GM21717 (cell line): ENCODE measurements around the gene TMPRSS11D.
A peak's percentile ranks its signal among the peaks of the same experiment; 100 is the strongest.

Experiments used
- ATAC-seq: cut with Tn5 transposase; IDR thresholded peaks from one replicate; pipeline ENCODE4 v1.9.1; 2021; ENCODE audit warnings: mild to moderate bottlenecking, moderate library complexity; ENCODE audit not compliant: unreplicated experiment

TMPRSS11D gene

GRCh38 chr4:67891645-67892044 lies 7.8 kb upstream of the TMPRSS11D start:
- ATAC-seq: no peak

- no peak for ATAC-seq
Measured at GRCh38 chr4:67886281-67886680, 2.5 kb upstream of the TMPRSS11D start.

GRCh38 chr4:67885762-67886161 lies 2.0 kb upstream of the TMPRSS11D start:
- no peak for ATAC-seq

- ATAC-seq: no peak
Measured at GRCh38 chr4:67884701-67885100, 899 bp upstream of the TMPRSS11D start.

- no peak for ATAC-seq
Measured at GRCh38 chr4:67883458-67883857, 344 bp downstream of the TMPRSS11D start.

- no peak for ATAC-seq
Measured at GRCh38 chr4:67880866-67881610, 2.8 kb downstream of the TMPRSS11D start.

- ATAC-seq: no peak
Measured at GRCh38 chr4:67879486-67879885, 4.3 kb downstream of the TMPRSS11D start.

GRCh38 chr4:67877086-67877485 lies 6.7 kb downstream of the TMPRSS11D start:
- ATAC-seq: no peak

- ATAC-seq: no peak
Measured at GRCh38 chr4:67874986-67875385, 8.8 kb downstream of the TMPRSS11D start.

GRCh38 chr4:67873116-67873515 lies 10.7 kb downstream of the TMPRSS11D start:
- ATAC-seq: no peak

- ATAC-seq: peak; percentile 77
Measured at GRCh38 chr4:67871867-67872266, 11.9 kb downstream of the TMPRSS11D start.

- no peak for ATAC-seq
Measured at GRCh38 chr4:67869580-67870190, 14.1 kb downstream of the TMPRSS11D start.

- no peak for ATAC-seq
Measured at GRCh38 chr4:67861513-67861912, 22.3 kb downstream of the TMPRSS11D start.

- no peak for ATAC-seq
Measured at GRCh38 chr4:67853336-67853735, 30.5 kb downstream of the TMPRSS11D start.

GRCh38 chr4:67820903-67821302 lies 62.9 kb downstream of the TMPRSS11D start:
- no peak for ATAC-seq

- no peak for ATAC-seq
Measured at GRCh38 chr4:67810011-67810410, 73.8 kb downstream of the TMPRSS11D start.

GRCh38 chr4:67809502-67809901 lies 74.3 kb downstream of the TMPRSS11D start:
- no peak for ATAC-seq

- ATAC-seq: no peak
Measured at GRCh38 chr4:67796810-67797209, 87.0 kb downstream of the TMPRSS11D start.

GRCh38 chr4:67790721-67791120 lies 93.1 kb downstream of the TMPRSS11D start:
- no peak for ATAC-seq

GRCh38 chr4:67787311-67787710 lies 96.5 kb downstream of the TMPRSS11D start:
- no peak for ATAC-seq

- ATAC-seq: no peak
Measured at GRCh38 chr4:67785528-67785927, 98.3 kb downstream of the TMPRSS11D start.

GRCh38 chr4:67779631-67780030 lies 104.2 kb downstream of the TMPRSS11D start:
- no peak for ATAC-seq

GRCh38 chr4:67776746-67777145 lies 107.1 kb downstream of the TMPRSS11D start:
- ATAC-seq: no peak
